GM12891 (cell line): ENCODE measurements around the gene PLGLB1.
"Not testable (repeated sequence)": the region's sequence is repeated elsewhere in the genome, so short reads cannot be mapped to it uniquely, and the experiment has no call there.

Experiments
- POLR2A ChIP-seq: IDR thresholded peaks from 2 replicates; pipeline ENCODE4 v1.6.1; 2011; ENCODE audit warnings: low read depth, low read length, control low read depth
- POLR2AphosphoS5 ChIP-seq: IDR thresholded peaks from 2 replicates; pipeline ENCODE4 v1.6.1; 2011; ENCODE audit warnings: low read depth, low read length, control low read depth
- TAF1 ChIP-seq: IDR thresholded peaks from 2 replicates; pipeline ENCODE4 v1.6.1; 2011; ENCODE audit warnings: low read depth, low read length, control low read depth

DNA sequence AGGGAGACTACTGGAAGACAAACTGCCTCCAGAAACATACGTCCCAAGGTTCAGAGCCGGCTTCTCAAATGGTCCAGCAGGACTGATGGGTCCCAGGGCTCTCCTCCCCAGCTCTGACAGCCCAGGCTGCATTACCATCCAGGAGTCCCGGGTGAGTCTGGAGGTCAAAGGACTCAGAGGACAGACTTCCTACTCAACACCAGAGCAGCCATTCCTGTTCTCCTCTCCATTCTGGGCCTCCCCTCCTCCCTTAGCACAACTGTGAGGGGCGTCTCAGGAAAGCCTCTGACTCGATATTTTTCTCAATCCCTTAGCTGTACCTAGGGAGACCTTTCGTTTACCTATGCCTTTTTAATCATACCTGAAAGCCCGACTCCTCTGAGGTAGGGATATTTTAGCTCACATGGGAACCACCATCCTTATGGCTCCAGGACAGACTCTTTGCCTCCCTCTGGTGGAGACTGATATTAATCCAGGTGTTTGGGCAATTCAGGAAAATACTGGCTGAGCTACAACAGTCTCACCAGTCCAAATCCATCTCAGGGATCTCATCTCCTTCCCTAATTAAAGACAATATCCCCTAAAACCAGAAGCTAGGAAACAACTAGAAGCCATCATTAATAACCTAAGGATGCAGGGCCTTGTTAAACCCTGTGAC lies 19.8 kb upstream of the PLGLB1 start:
- not testable (repeated sequence) for TF ChIP-seq POLR2A, POLR2AphosphoS5, TAF1
